GM11168 (cell line): Measurements from ENCODE around the gene FER.
"Not testable (repeated sequence)": the region's sequence is repeated elsewhere in the genome, so short reads cannot be mapped to it uniquely, and the experiment has no call there.

ENCODE experiments used
- in situ Hi-C: fragments of 300-500 bp; cut with MboI; formaldehyde crosslinking; loops from one replicate; pipeline ENCODE4 v1.12.0; 2022; ENCODE audit warnings: low sequenced_read_pairs; ENCODE audit not compliant: unreplicated experiment

FER gene

DNA sequence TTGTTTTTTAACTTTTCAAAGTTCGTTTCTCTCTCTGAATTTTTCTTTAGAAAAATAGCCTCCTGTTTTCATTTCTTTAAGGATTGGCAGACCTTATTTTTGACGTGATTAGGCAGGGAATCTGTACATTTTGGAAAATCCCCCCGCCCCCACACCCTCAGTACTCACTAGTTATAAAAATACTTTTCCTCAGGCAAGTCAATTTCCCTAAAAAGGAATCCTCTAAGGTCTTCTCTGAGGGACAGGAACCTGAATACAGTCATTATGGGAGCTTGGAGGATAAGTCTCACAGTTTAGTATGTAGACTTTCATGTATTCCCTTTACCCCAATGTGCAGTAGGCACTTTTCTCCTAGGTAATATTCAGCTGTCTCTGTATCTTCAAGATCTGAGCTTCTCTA lies 3.9 kb upstream of the FER start:
- in situ Hi-C loops, result no loop called here

DNA sequence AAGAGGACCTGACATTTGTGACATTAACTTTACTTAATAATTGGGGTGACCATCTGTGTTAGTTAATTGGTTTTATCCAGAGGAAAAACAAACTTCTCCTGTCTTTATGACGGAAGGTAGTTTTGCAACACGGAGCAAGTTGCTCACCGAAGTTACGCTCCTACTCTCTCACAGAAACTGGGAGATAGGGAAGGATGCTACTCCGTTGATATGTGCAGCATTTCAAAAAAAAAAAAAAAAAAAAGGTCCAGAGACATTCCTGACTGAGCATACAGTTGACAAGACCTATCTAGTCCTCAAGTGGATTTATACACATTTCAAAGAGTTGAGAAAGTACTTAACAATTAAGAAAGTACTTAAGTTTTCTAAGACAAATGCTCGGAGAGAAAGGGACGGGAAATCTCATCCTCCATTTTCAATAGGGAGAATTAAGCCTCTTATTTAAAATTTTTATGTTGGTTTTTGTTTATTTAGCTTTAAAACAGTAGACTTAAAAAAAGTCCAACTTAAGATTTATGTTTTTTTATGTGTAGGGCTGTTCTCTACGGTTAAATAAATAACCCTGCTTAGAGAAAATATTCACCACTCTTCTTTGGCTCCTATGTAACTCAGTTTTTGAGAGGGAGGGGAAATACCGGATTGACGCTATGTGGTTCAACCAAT lies 455 bp upstream of the FER start:
- in situ Hi-C loops, result no loop called here

DNA sequence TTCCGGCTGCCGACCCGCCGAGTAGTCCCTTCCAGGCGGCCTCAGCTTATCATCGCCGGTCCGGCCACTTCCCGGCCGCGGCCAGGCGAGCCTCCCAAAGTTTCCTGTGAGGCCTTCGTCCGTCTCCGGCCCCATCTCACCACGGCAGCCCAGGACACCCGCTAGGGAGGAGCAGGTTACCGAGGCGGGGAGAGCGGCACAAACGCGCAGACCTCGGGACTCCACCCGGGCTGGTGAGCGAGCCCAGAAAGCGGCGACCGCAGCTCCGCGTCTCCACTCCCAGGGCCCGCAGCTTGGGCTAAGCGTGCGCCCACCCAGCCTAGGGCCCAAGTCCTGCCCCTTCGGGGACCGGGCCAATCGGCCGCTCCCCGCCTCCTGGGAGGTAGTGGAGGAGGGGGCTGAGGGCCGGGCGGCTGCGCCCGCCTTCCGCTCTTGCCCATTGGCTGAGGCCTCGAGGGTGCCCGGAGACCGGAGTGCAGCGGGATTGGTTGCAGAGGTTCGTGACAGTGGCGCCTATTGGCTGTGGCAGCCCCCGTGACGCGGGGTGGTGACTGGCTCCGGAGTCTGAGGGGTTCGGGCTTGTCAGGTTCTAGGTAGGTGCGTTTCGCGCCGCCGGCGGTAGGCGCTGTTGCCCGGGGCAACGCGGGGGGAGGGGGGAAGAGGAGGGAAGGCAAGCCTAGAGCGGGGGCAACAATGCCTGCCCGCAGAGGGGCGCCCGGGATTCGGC lies 867 bp downstream of the FER start:
- in situ Hi-C loops, result no loop called here

DNA sequence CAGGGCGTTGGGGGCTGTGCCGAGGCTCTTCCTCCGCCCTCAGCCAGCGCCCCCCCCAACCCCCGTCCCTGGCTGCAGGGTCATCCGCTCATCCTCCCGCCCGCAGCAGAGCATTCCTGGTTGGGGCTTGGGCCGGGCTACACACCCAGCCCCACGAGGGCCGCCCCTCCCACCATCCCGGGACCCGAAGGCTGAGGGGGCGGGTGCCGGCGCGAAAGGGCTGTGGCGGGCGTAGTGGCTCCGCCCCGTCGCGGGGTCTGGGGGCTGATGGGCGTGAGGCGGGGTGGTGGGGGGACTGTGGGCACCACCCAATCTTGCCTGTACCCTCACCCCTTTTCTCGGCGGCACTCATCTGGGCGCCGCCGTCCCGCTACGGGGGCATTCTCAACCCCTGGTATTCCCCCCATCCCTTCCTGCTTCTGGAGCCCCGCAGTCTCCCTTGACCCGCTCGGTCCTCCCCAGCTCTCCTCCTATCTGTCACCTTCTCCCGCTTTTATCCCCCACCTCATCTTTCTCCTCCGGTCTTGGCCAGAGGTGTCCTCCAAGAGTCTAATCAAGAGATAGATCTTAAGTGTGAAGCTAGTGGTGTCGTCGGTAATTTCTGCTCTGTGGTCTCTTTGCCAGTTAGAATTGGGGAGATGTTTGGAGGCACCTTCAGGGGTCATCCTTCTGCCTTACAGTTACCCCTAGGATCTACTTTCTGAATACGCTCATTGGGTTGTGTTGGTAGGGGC lies 1.6 kb downstream of the FER start:
- in situ Hi-C loops, result no loop called here

DNA sequence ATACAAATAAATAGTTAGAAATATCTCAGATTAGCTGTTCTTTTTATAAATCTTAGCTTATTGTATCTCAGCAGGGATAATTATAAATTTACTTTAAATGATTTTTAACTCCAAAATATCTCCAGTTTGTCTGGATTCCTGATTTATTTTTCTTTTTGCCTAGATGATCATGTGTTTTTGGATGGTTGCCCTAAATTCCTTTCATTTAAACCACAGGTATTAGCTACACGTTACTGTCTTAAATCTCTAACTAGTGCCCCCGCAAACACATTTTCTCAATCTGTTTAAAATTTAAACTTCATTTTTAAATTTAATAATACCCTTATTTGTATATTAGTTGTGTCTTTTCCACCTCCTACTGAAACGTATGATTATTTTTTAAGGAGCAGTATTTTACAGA lies 5.6 kb downstream of the FER start:
- in situ Hi-C loops, result no loop called here

DNA sequence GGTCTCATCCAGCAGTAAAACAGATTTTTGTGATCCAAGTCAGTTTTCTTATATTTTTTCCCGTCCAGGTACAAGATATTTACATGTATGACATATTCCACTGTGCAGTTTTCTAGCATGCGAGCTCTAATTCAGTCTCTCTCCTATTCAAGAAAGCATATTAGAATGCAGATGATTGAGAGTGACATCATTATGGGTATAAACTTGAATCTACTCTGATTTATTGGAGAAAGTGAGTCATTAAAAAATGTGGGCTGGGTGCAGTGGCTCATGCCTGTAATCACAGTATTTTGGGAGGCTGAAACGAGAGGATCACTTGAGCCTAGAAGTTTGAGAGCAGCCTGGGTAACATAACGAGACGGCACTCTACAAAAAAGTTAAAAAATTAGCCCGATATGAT lies 6.2 kb downstream of the FER start:
- in situ Hi-C loops, result no loop called here

DNA sequence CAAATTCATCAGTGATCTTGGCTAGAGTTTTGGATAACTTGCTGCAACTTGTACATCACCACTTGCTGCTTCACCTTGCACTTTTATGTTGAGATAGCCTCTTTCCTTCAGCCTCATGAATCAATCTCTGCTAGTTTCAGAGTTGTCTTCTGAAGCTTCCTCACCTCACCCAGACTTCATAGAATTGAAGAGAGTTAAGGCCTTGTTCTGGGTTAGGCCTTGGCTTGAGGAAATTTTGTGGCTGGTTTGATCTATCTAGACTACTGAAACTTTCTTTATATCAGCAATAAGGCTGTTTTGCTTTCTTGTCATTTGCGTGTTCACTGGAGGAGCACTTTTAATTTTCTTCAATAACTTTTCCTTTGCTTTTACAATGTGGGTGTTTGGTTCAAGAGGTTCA lies 12.8 kb downstream of the FER start:
- in situ Hi-C loops, result no loop called here

DNA sequence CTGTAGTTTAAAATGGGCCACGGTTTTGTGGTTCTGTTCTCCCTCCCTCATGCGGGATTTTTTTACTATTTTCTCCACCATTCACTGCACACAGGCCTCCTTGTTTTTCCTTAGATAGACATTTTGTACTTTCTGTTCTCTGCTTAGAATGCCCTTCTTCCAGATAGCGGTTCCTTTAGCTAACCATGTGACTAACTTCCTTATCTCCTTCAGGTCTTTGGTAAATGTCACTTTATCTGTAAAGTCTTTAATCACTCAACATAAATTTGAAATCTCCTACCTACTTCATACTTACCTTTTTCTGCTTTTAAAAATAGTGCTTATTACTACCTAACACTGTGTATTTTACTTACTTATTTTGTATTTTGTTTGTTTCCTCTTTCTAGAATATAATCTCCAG lies 15.0 kb downstream of the FER start:
- in situ Hi-C loops, result no loop called here

DNA sequence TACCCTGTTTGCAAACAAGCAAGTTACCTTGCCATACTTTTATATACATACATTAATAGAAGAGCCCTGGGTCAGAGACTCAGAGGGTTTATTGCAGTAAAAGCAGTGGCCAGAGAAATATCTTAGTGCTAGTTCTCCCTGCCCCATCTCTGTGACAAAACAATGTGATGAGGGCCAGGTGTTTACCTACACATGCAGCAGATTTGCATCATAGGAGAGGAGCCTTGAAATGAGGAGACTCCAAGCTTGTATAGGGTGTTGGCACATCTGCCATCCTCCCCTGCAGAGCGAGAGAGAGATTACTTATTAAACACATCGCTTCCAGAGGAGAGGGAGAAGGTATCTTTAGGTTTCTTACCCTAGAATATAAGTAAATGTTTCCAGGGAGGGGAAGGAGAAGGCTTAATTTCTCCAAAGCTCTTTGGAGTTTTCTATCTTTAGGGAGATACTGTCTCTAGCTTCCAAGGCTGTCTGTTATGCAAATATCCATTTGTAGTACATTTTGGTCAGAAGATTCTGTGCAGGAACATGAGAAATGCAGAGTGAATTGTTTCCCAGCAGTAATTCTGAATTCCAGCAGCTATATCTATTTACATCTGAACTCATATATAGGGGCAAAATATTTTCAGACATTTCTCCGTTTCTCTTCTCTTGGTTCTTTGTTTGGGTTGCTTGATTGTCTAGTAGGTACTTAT lies 15.7 kb downstream of the FER start:
- in situ Hi-C loops, result no loop called here

DNA sequence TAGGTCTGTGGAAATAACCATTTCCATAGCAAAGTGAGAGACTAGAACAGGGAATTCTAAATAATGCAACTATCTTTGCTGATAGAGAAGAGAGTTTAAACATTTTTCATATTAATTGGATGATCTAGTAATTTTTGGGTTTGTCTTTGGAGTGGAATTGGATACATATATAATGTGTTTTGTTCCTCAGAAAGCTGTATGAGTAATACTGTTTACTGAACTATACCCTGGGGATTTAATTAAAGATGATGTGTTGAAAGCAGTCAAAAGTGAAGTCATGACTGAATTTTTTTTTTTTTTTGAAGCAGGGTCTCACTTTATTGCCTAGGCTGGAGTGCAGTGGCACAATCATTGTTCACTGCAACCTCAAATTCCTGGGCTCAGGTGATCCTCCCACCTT lies 17.9 kb downstream of the FER start:
- in situ Hi-C loops, result no loop called here

DNA sequence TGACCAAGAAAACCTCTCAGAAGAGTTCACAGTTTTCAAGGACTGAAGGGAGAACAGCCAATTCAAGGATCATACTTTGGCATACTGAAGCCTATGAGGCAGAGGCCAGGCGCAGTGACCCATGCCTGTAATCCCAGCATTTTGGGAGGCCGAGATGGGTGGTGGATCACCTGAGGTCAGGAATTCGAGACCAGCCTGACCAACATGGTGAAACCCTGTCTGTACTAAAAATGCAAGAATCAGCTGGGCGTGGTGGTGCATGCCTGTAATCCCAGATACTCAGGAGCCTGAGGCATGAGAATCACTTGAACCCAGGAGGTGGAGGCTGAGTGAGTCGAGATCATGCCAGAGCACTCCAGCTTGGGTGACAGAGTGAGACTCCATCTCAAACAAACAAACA lies 19.2 kb downstream of the FER start:
- in situ Hi-C loops, result not testable (repeated sequence)

DNA sequence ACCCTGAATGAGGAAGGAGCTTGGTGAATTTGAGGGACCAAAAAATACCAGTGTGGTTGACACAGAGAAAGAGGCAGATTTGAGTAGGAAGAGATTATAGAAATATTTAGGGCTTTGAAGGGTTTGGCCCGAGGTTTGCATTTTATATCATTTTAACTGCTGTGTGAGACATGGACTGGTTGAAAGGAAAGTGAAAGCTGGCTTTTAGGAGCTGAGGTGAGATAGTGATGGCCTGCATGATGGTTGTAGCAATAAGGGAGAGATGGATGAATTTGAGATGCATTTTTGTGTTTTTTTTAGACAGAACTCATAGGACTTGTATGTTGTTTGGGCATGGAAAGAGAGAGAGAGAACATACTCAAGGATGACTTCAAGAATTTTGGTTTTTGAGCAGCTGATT lies 21.7 kb downstream of the FER start:
- in situ Hi-C loops, result no loop called here

DNA sequence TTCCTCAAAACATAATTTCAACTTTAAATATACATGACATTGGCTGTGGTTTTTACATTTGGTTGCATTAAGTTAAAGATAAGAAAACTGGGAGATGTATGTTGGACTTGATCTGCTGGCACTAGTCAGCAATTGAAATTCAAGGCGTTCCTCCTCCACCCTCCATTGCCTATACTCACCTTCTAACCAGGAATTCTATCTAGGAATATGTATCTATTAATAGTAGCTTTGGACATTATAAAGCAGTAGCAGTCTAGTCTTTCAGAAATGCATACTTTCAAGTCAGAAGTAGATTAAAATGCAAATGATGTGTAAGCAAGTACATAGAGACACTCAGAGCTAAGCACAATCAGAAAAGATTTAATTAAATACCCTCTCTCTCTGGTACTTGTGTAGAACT lies 24.9 kb downstream of the FER start:
- in situ Hi-C loops, result no loop called here

DNA sequence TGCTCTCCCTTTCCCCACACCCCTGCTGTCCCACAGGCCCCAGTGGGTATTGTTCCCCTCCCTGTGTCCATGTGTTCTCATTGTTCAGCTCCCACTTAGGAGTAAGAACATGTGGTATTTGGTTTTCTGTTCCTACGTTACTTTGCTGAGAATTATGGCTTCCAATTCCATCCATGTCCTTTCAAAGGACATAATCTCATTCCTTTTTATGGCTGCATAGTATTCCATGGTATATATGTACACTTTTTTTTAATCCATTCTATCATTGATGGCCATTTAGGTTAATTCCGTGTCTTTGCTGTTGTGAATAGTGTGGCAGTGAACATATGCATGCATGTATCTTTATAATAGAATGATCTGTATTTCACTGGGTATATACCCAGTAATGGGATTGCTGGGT lies 25.6 kb downstream of the FER start:
- in situ Hi-C loops, result no loop called here

DNA sequence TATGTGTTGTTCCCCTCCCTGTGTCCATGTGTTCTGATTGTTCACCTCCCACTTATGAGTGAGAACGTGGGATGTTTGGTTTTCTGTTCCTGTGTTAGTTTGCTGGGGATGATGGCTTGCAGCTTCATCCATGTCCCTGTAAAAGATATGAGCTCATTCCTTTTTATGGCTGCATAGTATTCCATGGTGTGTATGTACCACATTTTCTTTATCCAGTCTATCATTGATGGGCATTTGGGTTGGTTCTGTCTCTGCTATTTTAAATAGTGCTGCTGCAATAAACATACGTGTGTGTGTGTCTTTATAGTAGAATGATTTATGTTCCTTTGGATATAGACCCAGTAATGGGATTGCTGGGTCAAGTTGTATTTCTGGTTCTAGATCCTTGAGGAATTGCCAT lies 26.4 kb downstream of the FER start:
- in situ Hi-C loops, result not testable (repeated sequence)

DNA sequence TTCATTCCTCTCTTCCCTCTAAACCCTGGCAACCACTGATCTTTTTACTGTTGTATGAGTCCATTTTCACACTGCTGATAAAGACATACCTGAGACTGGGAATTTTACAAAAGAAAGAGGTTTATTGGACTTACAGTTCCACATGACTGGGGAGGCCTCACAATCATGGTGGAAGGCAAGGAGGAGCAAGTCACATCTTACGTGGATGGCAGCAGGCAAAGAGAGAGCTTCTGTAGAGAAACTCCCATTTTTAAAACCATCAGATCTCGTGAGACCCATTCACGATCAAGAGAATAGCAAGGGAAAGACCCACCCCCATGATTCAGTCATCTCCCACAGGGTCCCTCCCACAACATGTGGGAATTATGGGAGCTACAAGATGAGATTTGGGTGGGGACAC lies 29.9 kb downstream of the FER start:
- in situ Hi-C loops, result not testable (repeated sequence)

DNA sequence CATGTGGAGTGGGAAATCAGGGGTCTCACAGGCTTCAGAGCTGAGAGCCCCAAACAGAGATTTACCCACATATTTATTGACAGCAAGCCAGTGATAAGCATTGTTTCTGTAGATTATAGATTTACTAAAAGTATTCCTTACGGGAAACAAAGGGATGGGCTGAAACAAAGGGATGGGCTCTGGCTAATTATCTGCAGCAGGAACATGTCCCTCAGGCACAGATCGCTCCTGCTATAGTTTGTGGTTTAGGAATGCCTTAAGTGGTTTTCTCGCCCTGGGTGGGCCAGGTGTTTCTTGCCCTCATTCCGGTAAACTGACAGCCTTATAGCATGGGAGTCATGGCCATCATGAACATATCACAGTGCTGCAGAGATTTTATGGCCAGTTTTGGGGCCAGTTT lies 36.9 kb downstream of the FER start:
- in situ Hi-C loops, result not testable (repeated sequence)

DNA sequence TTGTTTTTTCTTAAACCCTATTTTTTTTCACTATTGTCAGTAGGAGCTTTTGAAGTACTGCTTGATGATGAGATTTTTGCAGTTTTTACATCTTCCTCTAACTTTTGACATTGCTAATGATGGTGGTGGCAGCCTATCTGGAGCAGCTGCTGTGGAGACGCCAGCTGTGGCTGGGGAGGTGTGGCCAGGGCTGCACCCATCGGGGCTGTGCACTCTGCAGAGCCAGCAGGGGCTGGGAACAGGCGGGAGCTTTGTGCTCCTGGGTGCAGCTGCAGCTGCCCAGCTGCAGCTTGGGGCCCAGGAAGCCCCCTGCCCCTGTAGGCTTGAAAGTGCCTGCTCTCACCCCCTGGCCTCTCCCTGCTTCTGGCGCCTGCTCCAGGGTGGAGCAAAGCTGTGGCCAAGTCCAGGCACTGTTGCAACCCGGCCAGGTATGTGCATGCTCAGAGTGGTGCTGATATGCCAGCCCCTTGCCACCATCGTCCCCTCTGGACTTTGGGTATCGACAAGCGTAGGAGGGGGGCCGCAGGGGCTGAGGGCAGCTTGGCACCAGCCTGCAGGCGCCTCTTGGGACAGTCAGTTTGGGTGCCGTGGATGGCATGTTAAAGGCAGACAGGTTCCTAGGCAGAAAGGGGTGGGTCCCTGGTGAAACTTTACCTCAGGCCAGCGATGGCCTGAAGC lies 39.2 kb downstream of the FER start:
- in situ Hi-C loops, result no loop called here

DNA sequence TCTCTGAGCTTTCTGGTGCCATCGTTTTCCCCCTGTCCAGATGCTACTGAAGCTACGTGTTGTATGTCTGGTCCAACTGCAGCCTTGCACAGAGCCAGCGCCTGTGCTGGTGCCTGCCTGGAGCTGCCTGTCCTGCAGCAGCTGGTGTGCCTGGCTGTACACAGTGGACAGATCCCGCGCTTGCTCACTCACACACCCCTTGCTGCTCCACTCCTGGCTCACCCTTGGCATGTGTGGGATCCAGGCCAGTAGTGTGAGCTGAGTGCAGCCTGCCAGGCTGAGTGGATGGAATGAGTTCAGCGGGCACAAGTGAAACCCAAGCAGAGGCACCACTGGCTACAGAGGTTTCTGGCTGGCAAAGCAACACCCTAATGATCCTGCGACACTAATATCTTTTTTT lies 40.4 kb downstream of the FER start:
- in situ Hi-C loops, result no loop called here

DNA sequence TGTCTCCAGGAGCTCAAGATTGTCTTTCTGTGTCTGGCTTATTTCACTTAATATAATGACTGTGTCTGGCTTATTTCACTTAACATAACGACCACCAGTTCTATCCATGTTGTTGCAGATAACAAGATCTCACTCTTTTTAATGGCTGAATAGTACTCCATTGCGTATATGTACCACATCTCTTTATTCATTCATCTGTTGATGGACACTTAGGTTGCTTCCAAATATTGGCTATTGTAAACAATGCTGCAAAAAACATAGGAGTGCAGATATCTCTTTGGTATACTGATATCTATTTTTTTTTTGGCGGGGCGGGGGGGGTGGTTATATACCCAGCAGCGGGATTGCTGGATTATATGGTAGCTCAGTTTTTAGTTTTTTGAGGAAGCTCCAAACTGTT lies 45.5 kb downstream of the FER start:
- in situ Hi-C loops, result no loop called here
